Astrocyte (in vitro differentiated cells and primary cell): ENCODE measurements around the gene MBOAT7. TPM values are rescaled to one million over a fixed set of nuclear protein-coding genes. Genes with fewer than 3 reads are reported as not detected.
"Not testable (repeated sequence)": the region's sequence is repeated elsewhere in the genome, so short reads cannot be mapped to it uniquely, and the experiment has no call there.

ENCODE experiments used
- DNase-seq: peaks from one replicate; pipeline ENCODE4 v3.0.0-alpha.2; 2010; ENCODE audit warnings: low read depth
- FAIRE-seq: peaks from 2 replicates; lab custom pipeline; 2011; peaks lifted over from hg19 to GRCh38; lab: Jason Lieb, UNC
- H2AFZ ChIP-seq: 2 replicates; pipeline ENCODE4 v1.6.0; 2012; ENCODE audit warnings: low read depth, low read length, inconsistent platforms
- H3K27ac ChIP-seq: 2 replicates; pipeline ENCODE4 v1.5.1; 2011; ENCODE audit warnings: low read depth, low read length, inconsistent platforms
- H3K27me3 ChIP-seq: 2 replicates; pipeline ENCODE4 v1.6.0; 2011; ENCODE audit warnings: low read length, inconsistent platforms; ENCODE audit not compliant: insufficient read depth
- H3K36me3 ChIP-seq: 2 replicates; pipeline ENCODE4 v1.5.1; 2011; ENCODE audit warnings: low read length, inconsistent platforms; ENCODE audit not compliant: insufficient read depth
- H3K4me1 ChIP-seq: 2 replicates; pipeline ENCODE4 v1.5.1; 2011; ENCODE audit warnings: low read length, inconsistent platforms; ENCODE audit not compliant: insufficient read depth
- H3K4me2 ChIP-seq: 2 replicates; pipeline ENCODE4 v1.6.0; 2012; ENCODE audit warnings: low read length, inconsistent platforms
- H3K4me3 ChIP-seq: 2 replicates; pipeline ENCODE4 v1.5.1; 2011; ENCODE audit warnings: low read depth, mild to moderate bottlenecking, low read length, inconsistent platforms; ENCODE audit not compliant: insufficient read depth
- H3K79me2 ChIP-seq: 2 replicates; pipeline ENCODE4 v1.6.0; 2012; ENCODE audit warnings: mild to moderate bottlenecking, low read length, inconsistent platforms; ENCODE audit not compliant: insufficient read depth
- H3K9ac ChIP-seq: 2 replicates; pipeline ENCODE4 v1.6.0; 2012; ENCODE audit warnings: mild to moderate bottlenecking, low read length, inconsistent platforms
- H3K9me3 ChIP-seq: 2 replicates; pipeline ENCODE4 v1.5.1; 2012; ENCODE audit warnings: low read depth, mild to moderate bottlenecking, low read length, inconsistent platforms; ENCODE audit not compliant: insufficient read depth
- H4K20me1 ChIP-seq: 2 replicates; pipeline ENCODE4 v1.6.0; 2012; ENCODE audit warnings: low read length, inconsistent platforms; ENCODE audit not compliant: insufficient read depth
- H3K27ac Mint-ChIP-seq: one replicate; pipeline ENCODE4 v1.8.0; 2021; ENCODE audit warnings: mild to moderate bottlenecking, mixed read lengths; ENCODE audit not compliant: unreplicated experiment
- H3K27me3 Mint-ChIP-seq: one replicate; pipeline ENCODE4 v1.8.0; 2021; ENCODE audit warnings: low read depth, mixed read lengths; ENCODE audit not compliant: unreplicated experiment
- H3K36me3 Mint-ChIP-seq: one replicate; pipeline ENCODE4 v1.8.0; 2021; ENCODE audit warnings: low read depth, mixed read lengths; ENCODE audit not compliant: unreplicated experiment
- H3K4me1 Mint-ChIP-seq: one replicate; pipeline ENCODE4 v1.8.0; 2021; ENCODE audit warnings: low read depth, mixed read lengths; ENCODE audit not compliant: unreplicated experiment
- H3K4me3 Mint-ChIP-seq: one replicate; pipeline ENCODE4 v1.8.0; 2021; ENCODE audit warnings: mild to moderate bottlenecking, moderate library complexity, mixed read lengths; ENCODE audit not compliant: unreplicated experiment
- H3K9me3 Mint-ChIP-seq: one replicate; pipeline ENCODE4 v1.8.0; 2021; ENCODE audit warnings: mild to moderate bottlenecking, mixed read lengths; ENCODE audit not compliant: unreplicated experiment
- CTCF ChIP-seq: IDR thresholded peaks from 2 replicates; pipeline ENCODE4 v1.5.1; 2011; ENCODE audit warnings: low read depth, mild to moderate bottlenecking, inconsistent platforms, low read length, moderate library complexity; ENCODE audit not compliant: insufficient read depth
- EZH2 ChIP-seq: IDR thresholded peaks from 2 replicates; pipeline ENCODE4 v1.6.1; 2012; ENCODE audit warnings: mild to moderate bottlenecking, low read length, inconsistent platforms; ENCODE audit not compliant: insufficient read depth
- total RNA-seq: library from RNA; stranded (reverse); gene quantifications from 2 replicates; pipeline ENCODE4 v1.2.1, GENCODE V29; 2021

Gene MBOAT7
- total RNA-seq, 1 donor from 2014 or later = 162 TPM

GRCh38 chr19:54172471-54173358 is 16.7 kb downstream of the MBOAT7 start, which contains the start of gene TMC4:
Gene TMC4, minus strand, starts transcription at chr19:54173160. Its CDS starts 43 bp downstream, at chr19:54173117.
- peaks cover 2% of the 10 kb centered on the region for H3K4me1 Mint-ChIP-seq
- Histone ChIP-seq H3K9me3 (no peaks in the 10 kb centered on the region), H3K27ac (no peak within 1 kb of the TSS), H3K4me3 (no peak within 1 kb of the TSS), H4K20me1 (no peaks in the 10 kb centered on the region), H2AFZ (no peak within 1 kb of the TSS), H3K9ac (no peak within 1 kb of the TSS), H3K4me2 (no peak within 1 kb of the TSS), H3K79me2 (no peaks in the 10 kb centered on the region), H3K36me3 (no peaks in the 10 kb centered on the region), H3K27me3 (no peaks in the 10 kb centered on the region), H3K4me1 (no peaks in the 10 kb centered on the region)
- H3K36me3 Mint-ChIP-seq = peaks cover 3% of the 10 kb centered on the region
- H3K27me3 Mint-ChIP-seq = no peaks in the 10 kb centered on the region
- TF ChIP-seq CTCF (no peak), EZH2 (no peak)
- no peak within 1 kb of the TSS for H3K4me3 Mint-ChIP-seq
- FAIRE-seq = no peak
- no peaks in the 10 kb centered on the region for H3K9me3 Mint-ChIP-seq
- H3K27ac Mint-ChIP-seq = peak within 1 kb of the TSS; percentile 68
- DNase-seq = no peak

GRCh38 chr19:54171736-54172431 is 17.5 kb downstream of the MBOAT7 start:
- H3K9me3 ChIP-seq, H3K4me1 ChIP-seq, H3K4me1 Mint-ChIP-seq, H3K27ac Mint-ChIP-seq, H3K9me3 Mint-ChIP-seq, FAIRE-seq, H4K20me1 ChIP-seq, H2AFZ ChIP-seq, H3K27ac ChIP-seq, H3K79me2 ChIP-seq, H3K27me3 Mint-ChIP-seq, H3K36me3 Mint-ChIP-seq, H3K4me3 ChIP-seq, DNase-seq, H3K27me3 ChIP-seq, H3K4me3 Mint-ChIP-seq, H3K9ac ChIP-seq, H3K4me2 ChIP-seq, H3K36me3 ChIP-seq: not testable (repeated sequence)

- H2AFZ ChIP-seq = no peak overlapping the region
- no peaks in the 10 kb centered on the region for H3K36me3 Mint-ChIP-seq
- peaks cover 2% of the 10 kb centered on the region for H3K4me1 Mint-ChIP-seq
- FAIRE-seq (no peak), DNase-seq (no peak)
- H3K79me2 ChIP-seq = no peaks in the 10 kb centered on the region
- H3K9ac ChIP-seq = no peak overlapping the region
- TF ChIP-seq EZH2 = no peak
- no peak for TF ChIP-seq CTCF
- H3K36me3 ChIP-seq = no peaks in the 10 kb centered on the region
- no peaks in the 10 kb centered on the region for H4K20me1 ChIP-seq
- peaks cover under 1% of the 10 kb centered on the region for H3K9me3 Mint-ChIP-seq
- peaks cover 4% of the 10 kb centered on the region for H3K4me1 ChIP-seq
- no peak overlapping the region for H3K27ac Mint-ChIP-seq
- H3K4me3 ChIP-seq = no peak overlapping the region
- peaks cover 10% of the 10 kb centered on the region for H3K27me3 Mint-ChIP-seq
- no peaks in the 10 kb centered on the region for H3K9me3 ChIP-seq
- H3K27ac ChIP-seq = no peak overlapping the region
- no peaks in the 10 kb centered on the region for H3K27me3 ChIP-seq
- H3K4me3 Mint-ChIP-seq = no peak overlapping the region
- no peak overlapping the region for H3K4me2 ChIP-seq
Observed at GRCh38 chr19:54169149-54169740, 20.1 kb downstream of the MBOAT7 start.
